ENCODE measurements around the gene BHMT.
A peak's percentile ranks its signal among the peaks of the same experiment; 100 is the strongest.
"Not testable (repeated sequence)": the region's sequence is repeated elsewhere in the genome, so short reads cannot be mapped to it uniquely, and the experiment has no call there.

The BHMT gene

GRCh38 chr5:79111960-79112702, 522 bp downstream of the BHMT start:
- no peak for DNase-seq

GRCh38 chr5:79112703-79113058, 1.1 kb downstream of the BHMT start:
- no peak for DNase-seq

GRCh38 chr5:79119486-79119885, 7.9 kb downstream of the BHMT start:
- no peak for DNase-seq

- no peak for DNase-seq
Observed at GRCh38 chr5:79120221-79120620, 8.6 kb downstream of the BHMT start.

- no peak for DNase-seq
Observed at GRCh38 chr5:79122973-79123372, 11.4 kb downstream of the BHMT start.

GRCh38 chr5:79124607-79125006, 13.0 kb downstream of the BHMT start:
- no peak for DNase-seq

- no peak for DNase-seq
Observed at GRCh38 chr5:79130781-79131180, 19.2 kb downstream of the BHMT start.

- peak; percentile 63 for DNase-seq
Observed at GRCh38 chr5:79133121-79133656, 21.6 kb downstream of the BHMT start.

GRCh38 chr5:79133657-79134451, 22.2 kb downstream of the BHMT start:
- DNase-seq: peak; percentile 77

GRCh38 chr5:79135790-79136553, 24.4 kb downstream of the BHMT start:
- no peak for DNase-seq

GRCh38 chr5:79136618-79137017, 25.0 kb downstream of the BHMT start:
- no peak for DNase-seq

GRCh38 chr5:79140553-79140952, 28.9 kb downstream of the BHMT start:
- DNase-seq: no peak

- no peak for DNase-seq
Observed at GRCh38 chr5:79143684-79144379, 32.2 kb downstream of the BHMT start.

- DNase-seq: no peak
Observed at GRCh38 chr5:79147076-79147475, 35.5 kb downstream of the BHMT start.

GRCh38 chr5:79149433-79149832, 37.8 kb downstream of the BHMT start:
- no peak for DNase-seq

- DNase-seq: no peak
Observed at GRCh38 chr5:79151942-79152671, 40.5 kb downstream of the BHMT start.

- DNase-seq: no peak
Observed at GRCh38 chr5:79157305-79157704, 45.7 kb downstream of the BHMT start.

- not testable (repeated sequence) for DNase-seq
Observed at GRCh38 chr5:79161647-79162046, 50.0 kb downstream of the BHMT start.

- DNase-seq: no peak
Observed at GRCh38 chr5:79168031-79168430, 56.4 kb downstream of the BHMT start.

GRCh38 chr5:79170661-79171060, 59.1 kb downstream of the BHMT start:
- no peak for DNase-seq

GRCh38 chr5:79171635-79172245, 60.1 kb downstream of the BHMT start:
- no peak for DNase-seq

- no peak for DNase-seq
Observed at GRCh38 chr5:79172269-79172668, 60.7 kb downstream of the BHMT start.

Measured in DMS79 treated with DMSO at 0.1 percent for 48 hours (cell line).